PC-9 (cell line): ENCODE data around the gene PIK3R4.

Experiments used
- CTCF ChIP-seq: fragments of 200-600 bp; sonication (generic); conservative IDR thresholded peaks from 2 replicates; pipeline ENCODE4 v1.6.1; 2017; ENCODE audit warnings: mixed run types, antibody characterized with exemption, mild to moderate bottlenecking, moderate library complexity
- EZH2 ChIP-seq: fragments of 200-600 bp; sonication (generic); IDR thresholded peaks from 2 replicates; pipeline ENCODE4 v1.8.0; 2017; ENCODE audit warnings: antibody characterized with exemption, low read depth

- no peak for TF ChIP-seq CTCF
- TF ChIP-seq EZH2: no peak
Measured at GRCh38 chr3:130779031-130779430, 32.4 kb upstream of the PIK3R4 start.
